Measurements from ENCODE around the gene HSPD1.
"Not testable (repeated sequence)": the region's sequence is repeated elsewhere in the genome, so short reads cannot be mapped to it uniquely, and the experiment has no call there.

HSPD1 gene

DNA sequence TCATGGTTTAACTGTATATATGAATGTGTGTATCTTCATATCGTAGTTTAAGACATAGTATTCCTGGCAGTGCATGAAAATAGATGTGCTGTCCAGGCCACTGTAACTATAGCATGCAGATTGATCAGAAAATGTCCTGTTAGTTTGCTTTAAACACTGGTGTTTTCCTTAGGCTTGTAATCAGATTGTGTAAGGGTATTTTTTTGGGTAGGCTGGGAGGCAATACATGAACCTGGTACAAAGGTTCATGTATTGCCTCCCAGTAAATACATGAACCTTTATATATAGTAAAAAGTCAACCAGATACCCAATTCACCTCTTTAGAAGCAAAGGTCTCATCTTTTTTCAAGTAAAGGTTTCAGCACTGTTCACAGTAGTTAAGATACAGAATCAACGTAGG lies 44.7 kb downstream of the HSPD1 start:
- Histone ChIP-seq H3K9me3 (ENCODE audit: control insufficient read depth, low read length) (no peaks in the 10 kb centered on the region), H3K9ac (ENCODE audit: low read length) (peak overlapping the region; percentile 98), H3K36me3 (ENCODE audit: control insufficient read depth, insufficient read depth, low read length, severe bottlenecking) (peaks cover 9% of the 10 kb centered on the region), H3K27me3 (replicated peaks; ENCODE audit: control insufficient read depth, insufficient read depth, low read length) (no peaks in the 10 kb centered on the region), H3K4me3 (ENCODE audit: low read length) (peak overlapping the region; percentile 96), H3K4me1 (ENCODE audit: control insufficient read depth, insufficient read depth, low read length) (peaks cover 43% of the 10 kb centered on the region)
- DNase-seq (ENCODE audit: low read depth) = no peak

DNA sequence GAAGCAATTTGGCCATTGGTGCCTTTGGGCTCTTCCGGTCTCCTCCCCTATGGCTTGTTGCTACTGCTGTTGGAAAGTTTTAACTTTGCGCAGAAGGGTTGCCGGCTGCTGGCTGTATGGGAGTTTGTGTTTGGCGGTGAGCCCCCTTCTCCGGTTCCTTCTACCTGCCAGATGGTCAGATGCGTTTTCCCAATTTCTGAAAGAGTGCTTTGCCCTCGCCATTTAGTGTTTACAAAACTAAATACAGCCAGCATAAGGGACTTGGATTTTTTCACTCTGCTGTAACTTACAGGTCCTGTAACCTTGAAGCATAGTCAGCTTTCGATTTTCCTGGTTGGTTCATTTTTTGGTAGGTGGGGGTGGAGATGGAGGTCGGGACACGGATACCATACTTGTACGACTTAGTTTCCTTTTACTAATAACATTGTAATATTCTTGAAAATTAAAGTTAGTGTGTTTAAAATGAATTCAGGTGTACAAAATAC lies 45.7 kb downstream of the HSPD1 start:
- Histone ChIP-seq H3K9ac (ENCODE audit: low read length) (peak overlapping the region; percentile 98), H3K9me3 (ENCODE audit: control insufficient read depth, low read length) (no peaks in the 10 kb centered on the region), H3K4me3 (ENCODE audit: low read length) (peak overlapping the region; percentile 96), H3K4me1 (ENCODE audit: control insufficient read depth, insufficient read depth, low read length) (peaks cover 34% of the 10 kb centered on the region), H3K36me3 (ENCODE audit: control insufficient read depth, insufficient read depth, low read length, severe bottlenecking) (peaks cover under 1% of the 10 kb centered on the region), H3K27me3 (replicated peaks; ENCODE audit: control insufficient read depth, insufficient read depth, low read length) (no peaks in the 10 kb centered on the region)
- no peak for DNase-seq (ENCODE audit: low read depth)

DNA sequence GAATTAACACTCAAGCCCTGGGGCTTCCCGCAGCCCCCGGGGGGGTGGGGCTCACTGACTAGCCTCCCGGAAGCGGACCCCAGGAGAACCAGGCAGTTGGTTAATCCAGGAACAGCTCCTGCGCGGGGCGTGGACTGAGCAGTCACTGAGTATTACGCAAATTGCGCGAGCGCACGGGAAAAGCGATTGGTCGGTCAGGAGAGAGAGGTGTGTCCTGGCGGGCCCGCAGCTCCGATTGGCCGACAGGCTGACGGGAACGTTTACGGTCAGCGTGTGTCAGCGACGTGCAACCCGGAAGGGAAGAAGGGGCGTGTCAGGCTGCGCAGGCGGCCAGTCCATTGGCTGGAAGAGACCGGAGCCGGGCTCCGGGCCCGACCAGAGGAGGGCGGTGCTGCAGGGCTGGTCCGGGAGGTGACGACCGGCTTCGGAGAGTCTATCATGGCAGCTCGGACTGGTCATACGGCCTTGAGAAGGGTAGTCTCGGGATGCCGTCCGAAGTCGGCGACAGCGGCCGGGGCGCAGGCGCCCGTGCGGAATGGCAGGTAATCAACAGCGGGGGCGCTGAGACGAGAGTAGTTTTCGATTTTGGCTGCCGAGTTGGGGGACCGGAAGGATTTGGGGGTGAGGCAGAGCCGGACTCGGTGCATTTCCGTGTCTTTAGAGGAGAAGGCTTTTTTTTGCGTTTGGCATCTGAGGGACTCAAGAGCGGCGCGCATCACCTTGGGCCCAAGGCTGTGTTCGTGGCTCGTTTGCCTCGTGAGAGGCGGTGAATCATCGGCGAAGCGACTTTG lies 46.3 kb downstream of the HSPD1 start, which contains the start of gene COQ10B:
TSS of gene COQ10B (plus strand) at position 430 of the 791 bp plus-strand sequence. CDS start at position 439, 9 bp downstream.
- H3K9me3 ChIP-seq (ENCODE audit: control insufficient read depth, low read length) = no peaks in the 10 kb centered on the region

DNA sequence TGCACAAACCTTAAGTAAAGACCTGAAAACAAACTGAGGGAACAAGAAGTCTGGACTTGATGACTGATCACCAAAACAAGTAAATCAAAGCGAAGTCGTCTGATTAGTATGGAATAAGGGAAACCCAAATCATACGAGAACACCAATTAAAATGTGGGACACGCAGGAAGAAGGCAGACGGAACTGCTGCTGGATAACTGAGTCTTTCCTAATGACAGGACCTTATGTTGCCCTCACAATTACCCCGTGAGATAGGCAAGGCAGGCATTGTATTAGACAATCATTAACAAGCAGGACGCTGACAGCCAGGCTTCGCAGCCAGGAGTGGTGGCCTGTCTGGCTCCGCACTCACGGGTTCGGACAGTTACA lies 46.9 kb downstream of the HSPD1 start:
- Histone ChIP-seq H3K27me3 (replicated peaks; ENCODE audit: control insufficient read depth, insufficient read depth, low read length) (no peaks in the 10 kb centered on the region), H3K36me3 (ENCODE audit: control insufficient read depth, insufficient read depth, low read length, severe bottlenecking) (no peaks in the 10 kb centered on the region), H3K9ac (ENCODE audit: low read length) (peak overlapping the region; percentile 98), H3K4me3 (ENCODE audit: low read length) (peak overlapping the region; percentile 96), H3K9me3 (ENCODE audit: control insufficient read depth, low read length) (no peaks in the 10 kb centered on the region), H3K4me1 (ENCODE audit: control insufficient read depth, insufficient read depth, low read length) (peaks cover 25% of the 10 kb centered on the region)
- no peak for DNase-seq (ENCODE audit: low read depth)

More for the DNA sequence above, 46.3 kb downstream of the HSPD1 start, which contains the start of gene COQ10B:
- Histone ChIP-seq H3K27me3 (replicated peaks; ENCODE audit: control insufficient read depth, insufficient read depth, low read length) (no peaks in the 10 kb centered on the region), H3K4me1 (ENCODE audit: control insufficient read depth, insufficient read depth, low read length) (peaks cover 30% of the 10 kb centered on the region), H3K36me3 (ENCODE audit: control insufficient read depth, insufficient read depth, low read length, severe bottlenecking) (no peaks in the 10 kb centered on the region), H3K9ac (ENCODE audit: low read length) (peak within 1 kb of the TSS; percentile 98), H3K4me3 (ENCODE audit: low read length) (peak within 1 kb of the TSS; percentile 96)
- DNase-seq (ENCODE audit: low read depth) = peak; percentile 100

DNA sequence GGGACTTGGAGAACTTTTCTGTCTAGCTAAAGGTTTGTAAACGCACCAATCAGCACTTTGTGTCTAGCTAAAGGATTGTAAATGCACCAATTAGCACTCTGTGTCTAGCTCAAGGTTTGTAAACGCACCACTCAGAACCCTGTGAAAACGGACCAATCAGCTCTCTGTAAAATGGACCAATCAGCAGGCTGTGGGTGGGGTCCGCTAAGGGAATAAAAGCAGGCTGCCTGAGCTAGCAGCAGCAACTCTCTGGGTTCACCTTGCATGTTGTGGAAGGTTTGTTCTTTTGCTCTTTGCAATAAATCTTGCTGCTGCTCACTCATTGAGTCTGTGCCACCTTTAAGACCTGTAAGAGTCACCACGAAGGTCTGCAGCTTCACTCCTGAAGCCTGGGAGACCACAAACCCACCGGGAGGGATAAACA lies 48.7 kb downstream of the HSPD1 start:
- H3K36me3 ChIP-seq (ENCODE audit: control insufficient read depth, insufficient read depth, low read length, severe bottlenecking); H3K4me3 ChIP-seq (ENCODE audit: low read length); H3K9me3 ChIP-seq (ENCODE audit: control insufficient read depth, low read length); DNase-seq (ENCODE audit: low read depth); H3K27me3 ChIP-seq (replicated peaks; ENCODE audit: control insufficient read depth, insufficient read depth, low read length); H3K9ac ChIP-seq (ENCODE audit: low read length): not testable (repeated sequence)
- peaks cover 18% of the 10 kb centered on the region for H3K4me1 ChIP-seq (ENCODE audit: control insufficient read depth, insufficient read depth, low read length)

DNA sequence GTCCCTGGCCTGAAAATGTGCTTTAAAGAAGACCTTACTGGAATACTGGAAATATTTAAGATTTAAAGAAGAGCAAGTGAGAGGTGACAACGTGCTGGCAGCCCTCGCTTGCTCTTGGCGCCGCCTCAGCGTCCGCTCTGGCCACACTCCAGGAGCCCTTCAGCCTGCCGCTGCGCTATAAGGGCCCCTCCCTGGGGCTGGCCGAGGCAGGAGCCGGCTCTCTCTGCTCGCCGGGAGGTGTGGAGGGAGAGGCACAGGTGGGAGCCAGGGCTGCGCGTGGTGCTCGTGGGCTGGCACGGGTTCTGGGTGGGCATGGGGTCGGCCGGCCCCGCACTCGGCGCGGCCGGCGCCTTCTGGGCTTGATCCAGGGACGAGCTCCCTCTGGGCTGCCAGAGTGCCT lies 49.2 kb downstream of the HSPD1 start:
- Histone ChIP-seq H3K4me3 (ENCODE audit: low read length) (no peak overlapping the region), H3K4me1 (ENCODE audit: control insufficient read depth, insufficient read depth, low read length) (peaks cover 20% of the 10 kb centered on the region), H3K9me3 (ENCODE audit: control insufficient read depth, low read length) (no peaks in the 10 kb centered on the region), H3K9ac (ENCODE audit: low read length) (no peak overlapping the region), H3K36me3 (ENCODE audit: control insufficient read depth, insufficient read depth, low read length, severe bottlenecking) (no peaks in the 10 kb centered on the region), H3K27me3 (replicated peaks; ENCODE audit: control insufficient read depth, insufficient read depth, low read length) (no peaks in the 10 kb centered on the region)
- no peak for DNase-seq (ENCODE audit: low read depth)

DNA sequence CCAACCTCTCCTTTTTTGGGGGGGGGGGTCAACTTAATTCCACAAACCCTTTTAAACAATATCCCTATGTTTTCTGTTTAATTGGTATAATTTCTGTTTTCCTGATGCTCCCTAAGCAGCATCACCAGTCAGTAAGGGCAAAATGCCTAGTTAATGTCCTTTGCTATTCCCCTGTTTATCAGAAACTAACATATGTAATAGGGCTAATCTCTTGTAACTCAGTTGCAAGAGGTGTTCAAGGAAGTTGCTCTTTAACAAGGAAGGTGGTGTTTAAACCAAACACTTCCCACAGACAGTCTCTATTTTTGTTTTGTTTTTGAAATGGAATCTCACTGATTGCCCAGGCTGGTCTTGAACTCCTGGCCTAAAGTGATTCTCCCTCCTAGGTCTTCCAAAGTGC lies 52.8 kb downstream of the HSPD1 start:
- Histone ChIP-seq H3K9me3 (ENCODE audit: control insufficient read depth, low read length) (no peaks in the 10 kb centered on the region), H3K4me3 (ENCODE audit: low read length) (no peak overlapping the region), H3K4me1 (ENCODE audit: control insufficient read depth, insufficient read depth, low read length) (peaks cover 7% of the 10 kb centered on the region), H3K9ac (ENCODE audit: low read length) (no peak overlapping the region), H3K36me3 (ENCODE audit: control insufficient read depth, insufficient read depth, low read length, severe bottlenecking) (no peaks in the 10 kb centered on the region), H3K27me3 (replicated peaks; ENCODE audit: control insufficient read depth, insufficient read depth, low read length) (no peaks in the 10 kb centered on the region)
- no peak for DNase-seq (ENCODE audit: low read depth)

DNA sequence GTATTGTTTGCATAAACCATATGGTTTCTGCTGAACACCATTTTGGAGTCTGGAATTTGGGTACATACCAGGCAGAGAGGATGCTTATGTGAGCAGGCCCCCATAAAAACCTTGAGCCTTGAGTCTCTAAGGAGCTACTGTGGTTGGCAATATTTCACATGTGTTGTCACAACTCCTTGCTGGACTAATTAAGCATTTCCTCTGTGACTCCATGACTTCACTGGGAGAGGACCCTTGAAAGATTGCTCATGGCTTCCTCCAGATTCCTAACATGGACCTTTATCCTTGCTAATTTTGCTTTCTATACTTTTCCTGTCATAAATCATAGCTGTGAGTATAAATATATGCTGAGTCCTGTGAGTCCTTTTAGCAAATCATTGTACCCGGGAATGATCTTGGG lies 53.9 kb downstream of the HSPD1 start:
- DNase-seq (ENCODE audit: low read depth) = no peak
- H3K4me1 ChIP-seq (ENCODE audit: control insufficient read depth, insufficient read depth, low read length) = peaks cover 7% of the 10 kb centered on the region
- no peaks in the 10 kb centered on the region for H3K36me3 ChIP-seq (ENCODE audit: control insufficient read depth, insufficient read depth, low read length, severe bottlenecking)
- H3K9me3 ChIP-seq (ENCODE audit: control insufficient read depth, low read length) = no peaks in the 10 kb centered on the region
- no peak overlapping the region for H3K4me3 ChIP-seq (ENCODE audit: low read length)
- H3K9ac ChIP-seq (ENCODE audit: low read length) = peak overlapping the region; percentile 32
- no peaks in the 10 kb centered on the region for H3K27me3 ChIP-seq (replicated peaks; ENCODE audit: control insufficient read depth, insufficient read depth, low read length)

DNA sequence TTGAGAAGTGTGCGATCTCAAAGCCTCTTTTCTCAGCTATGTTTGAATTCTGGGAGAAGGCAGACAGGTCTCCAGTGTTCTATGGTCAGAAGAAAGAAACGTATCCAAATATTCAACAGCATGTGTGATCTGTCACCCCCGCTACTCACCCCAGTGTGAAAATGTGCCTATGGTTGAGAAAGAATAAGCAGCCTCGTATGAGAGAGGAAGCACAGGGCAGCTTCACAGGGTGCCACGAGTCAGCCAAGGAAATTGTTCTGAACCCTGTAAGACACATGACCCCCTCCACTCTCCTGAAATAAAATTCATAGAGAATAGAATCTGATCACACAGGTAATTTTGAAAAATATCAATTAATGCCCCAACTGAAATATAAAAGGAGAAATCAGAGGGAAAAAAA lies 56.8 kb downstream of the HSPD1 start:
- Histone ChIP-seq H3K36me3 (ENCODE audit: control insufficient read depth, insufficient read depth, low read length, severe bottlenecking) (no peaks in the 10 kb centered on the region), H3K4me3 (ENCODE audit: low read length) (no peak overlapping the region), H3K9ac (ENCODE audit: low read length) (no peak overlapping the region), H3K4me1 (ENCODE audit: control insufficient read depth, insufficient read depth, low read length) (peaks cover 7% of the 10 kb centered on the region), H3K27me3 (replicated peaks; ENCODE audit: control insufficient read depth, insufficient read depth, low read length) (no peaks in the 10 kb centered on the region), H3K9me3 (ENCODE audit: control insufficient read depth, low read length) (no peaks in the 10 kb centered on the region)
- DNase-seq (ENCODE audit: low read depth) = no peak

DNA sequence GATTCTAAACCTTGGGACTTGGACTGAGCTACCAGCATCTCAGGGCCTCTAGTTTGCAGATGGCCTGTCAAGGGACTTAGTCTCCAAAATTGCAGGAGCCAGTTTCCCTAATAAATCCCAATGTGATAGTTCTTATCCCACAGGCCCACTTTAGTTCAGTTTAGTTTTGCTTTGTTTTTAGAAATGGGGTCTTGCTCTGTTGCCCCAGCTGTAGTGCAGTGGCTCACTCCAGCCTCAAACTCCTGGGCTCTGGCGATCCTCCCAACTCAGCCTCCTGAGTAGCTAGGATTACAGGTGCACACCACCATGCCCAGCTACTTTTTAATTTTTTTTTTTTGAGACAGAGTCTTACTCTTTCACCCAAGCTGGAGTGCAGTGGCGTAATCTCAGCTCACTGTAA lies 62.3 kb downstream of the HSPD1 start:
- H3K36me3 ChIP-seq (ENCODE audit: control insufficient read depth, insufficient read depth, low read length, severe bottlenecking) = no peaks in the 10 kb centered on the region
- no peaks in the 10 kb centered on the region for H3K9me3 ChIP-seq (ENCODE audit: control insufficient read depth, low read length)
- DNase-seq (ENCODE audit: low read depth) = no peak
- peaks cover 18% of the 10 kb centered on the region for H3K4me1 ChIP-seq (ENCODE audit: control insufficient read depth, insufficient read depth, low read length)
- no peak overlapping the region for H3K9ac ChIP-seq (ENCODE audit: low read length)
- no peaks in the 10 kb centered on the region for H3K27me3 ChIP-seq (replicated peaks; ENCODE audit: control insufficient read depth, insufficient read depth, low read length)
- no peak overlapping the region for H3K4me3 ChIP-seq (ENCODE audit: low read length)

All from adipocyte (in vitro differentiated cells).